ENCODE results near the gene IL15. TPM values are rescaled to one million over a fixed set of nuclear protein-coding genes. Genes with fewer than 3 reads are reported as not detected.

Gene IL15
- 3.0 and 7.3 TPM in 2 replicates for total RNA-seq

GRCh38 chr4:141636082-141636770 is at the start of gene IL15:
Gene IL15, plus strand, starts transcription at chr4:141636583. Its CDS starts 82,882 bp downstream, at chr4:141719465.

Data from smooth muscle cell of bladder (primary cell).